PC-3 (cell line): Measurements from ENCODE around the gene PLCL1.

Experiments used
- CTCF ChIP-seq: fragments of 300-600 bp; sonication (generic); conservative IDR thresholded peaks from 2 replicates; pipeline ENCODE4 v1.5.1; 2017; ENCODE audit warnings: antibody characterized with exemption, low read depth, mild to moderate bottlenecking, low read length
- EZH2 ChIP-seq: fragments of 300-600 bp; sonication (generic); IDR thresholded peaks from one replicate; pipeline ENCODE4 v1.6.1; 2017; ENCODE audit warnings: antibody characterized with exemption, mild to moderate bottlenecking, low read length; ENCODE audit not compliant: unreplicated experiment
- EZH2phosphoT487 ChIP-seq: fragments of 300-600 bp; sonication (generic); IDR thresholded peaks from 2 replicates; pipeline ENCODE4 v1.6.1; 2018; ENCODE audit warnings: mild to moderate bottlenecking, antibody characterized with exemption, low read length, borderline replicate concordance

DNA sequence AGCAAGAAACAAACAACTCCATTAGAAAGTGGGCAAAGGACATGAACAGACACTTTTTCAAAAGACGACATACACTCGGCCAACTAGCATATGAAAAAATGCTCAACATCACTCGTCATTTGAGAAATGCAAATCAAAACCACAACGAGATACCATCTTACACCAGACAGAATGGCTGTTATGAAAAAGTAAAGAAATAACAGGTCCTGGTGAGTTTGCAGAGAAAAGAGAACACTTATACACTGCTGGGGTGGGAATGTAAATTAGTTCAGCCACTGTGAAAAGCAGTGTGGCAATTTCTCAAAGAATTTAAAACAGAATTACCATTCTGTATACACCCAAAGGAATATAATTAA lies 130.5 kb downstream of the PLCL1 start:
- TF ChIP-seq CTCF (no peak), EZH2phosphoT487 (no peak), EZH2 (no peak)
